Thymus (tissue), 11 donors: Measurements from ENCODE around the gene SCRN3. TPM values are rescaled to one million over a fixed set of nuclear protein-coding genes. Genes with fewer than 3 reads are reported as not detected.
"Not testable (repeated sequence)": the region's sequence is repeated elsewhere in the genome, so short reads cannot be mapped to it uniquely, and the experiment has no call there.

ENCODE experiments used
- DNase-seq, 9 donors: peaks; one replicate each; pipeline ENCODE4 v3.0.0-alpha.2; 2013; ENCODE audit warnings: low spot score in 9 of 9, low read depth in 6 of 9, missing footprints in 1 of 9
- H3K27ac ChIP-seq, 2 donors: one replicate each; pipeline ENCODE4 v1.5.1; 2013; ENCODE audit warnings: control low read depth in 1 of 2, low read depth in 1 of 2, low read length in 1 of 2, mild to moderate bottlenecking in 1 of 2, moderate library complexity in 1 of 2
- H3K27me3 ChIP-seq, 2 donors: one replicate each; pipeline ENCODE4 v1.5.1; 2013; ENCODE audit warnings: low read length in 1 of 2; ENCODE audit not compliant: control insufficient read depth in 2 of 2, insufficient read depth in 1 of 2
- H3K36me3 ChIP-seq, 2 donors: one replicate each; pipeline ENCODE4 v1.5.1; 2013; ENCODE audit warnings: low read length in 1 of 2, mild to moderate bottlenecking in 1 of 2, moderate library complexity in 1 of 2; ENCODE audit not compliant: control insufficient read depth in 2 of 2, insufficient read depth in 2 of 2
- H3K4me1 ChIP-seq, 2 donors: one replicate each; pipeline ENCODE4 v1.5.1; 2013; ENCODE audit warnings: low read length in 2 of 2; ENCODE audit not compliant: control insufficient read depth in 2 of 2, insufficient read depth in 2 of 2
- H3K4me3 ChIP-seq, 2 donors: one replicate each; pipeline ENCODE4 v1.5.1; 2013; ENCODE audit warnings: low read length in 2 of 2, control low read depth in 1 of 2, mild to moderate bottlenecking in 1 of 2
- H3K9me3 ChIP-seq, 2 donors: one replicate each; pipeline ENCODE4 v1.5.1; 2013; ENCODE audit warnings: low read length in 1 of 2, mild to moderate bottlenecking in 1 of 2; ENCODE audit not compliant: control insufficient read depth in 2 of 2, insufficient read depth in 1 of 2
- WGBS: extraction: QIAGEN DNeasy Blood & Tissue Kit; methylation state at CpG from one replicate; pipeline ENCODE4 v1.1.7; 2013; 5-methylcytosine and 5-hydroxymethylcytosine counted together
- polyA plus RNA-seq: library from polyadenylated mRNA; stranded (reverse); fragments of 200-250 nt; gene quantifications from one replicate; pipeline ENCODE4 v1.2.3, GENCODE V29; 2013
- total RNA-seq: library from RNA; stranded (reverse); fragments of 120-200 nt; gene quantifications from one replicate; pipeline ENCODE4 v1.2.4, GENCODE V29; 2013
- donor health status: healthy.

The SCRN3 gene
- total and polyA plus RNA-seq, 2 donors = 18.8 to 23.2 TPM

- H3K4me3 ChIP-seq = peak overlapping the region; percentile 65 to 80
- peaks cover 0 to 11% of the 10 kb centered on the region in 2 donors for H3K36me3 ChIP-seq
- peak overlapping the region; percentile 90 to 93 for H3K27ac ChIP-seq
- H3K4me1 ChIP-seq = peaks cover 4% of the 10 kb centered on the region in 2 donors
- H3K27me3 ChIP-seq = no peaks in the 10 kb centered on the region
- H3K9me3 ChIP-seq = no peaks in the 10 kb centered on the region
- peak in 4 of 9 donors; percentile 15 to 71 (median 24) for DNase-seq
- WGBS = 21% methylated on average over 27 of the region's 27 CpGs
Measured at GRCh38 chr2:174395969-174396630, 570 bp downstream of the SCRN3 start.

GRCh38 chr2:174397773-174398172 lies 2.2 kb downstream of the SCRN3 start:
- H3K4me1 ChIP-seq = peaks cover 4% of the 10 kb centered on the region in 2 donors
- no peak overlapping the region for H3K27ac ChIP-seq
- H3K27me3 ChIP-seq = no peaks in the 10 kb centered on the region
- DNase-seq = no peak
- H3K36me3 ChIP-seq = peaks cover 0 to 12% of the 10 kb centered on the region in 2 donors
- 97% methylated on average over 3 of the region's 3 CpGs for WGBS
- H3K4me3 ChIP-seq = no peak overlapping the region
- H3K9me3 ChIP-seq = no peaks in the 10 kb centered on the region

- Histone ChIP-seq H3K27me3 (no peaks in the 10 kb centered on the region), H3K27ac (no peak overlapping the region), H3K36me3 (peaks cover 0 to 12% of the 10 kb centered on the region in 2 donors), H3K4me1 (peaks cover 3 to 4% of the 10 kb centered on the region in 2 donors), H3K9me3 (no peaks in the 10 kb centered on the region), H3K4me3 (no peak overlapping the region)
- no peak for DNase-seq
- 96% methylated on average over 1 of the region's 1 CpG for WGBS
Measured at GRCh38 chr2:174399171-174399570, 3.6 kb downstream of the SCRN3 start.

- Histone ChIP-seq H3K36me3 (peaks cover 0 to 12% of the 10 kb centered on the region in 2 donors), H3K9me3 (no peaks in the 10 kb centered on the region), H3K4me1 (peaks cover 0 to 4% of the 10 kb centered on the region in 2 donors), H3K27me3 (no peaks in the 10 kb centered on the region), H3K27ac (no peak overlapping the region), H3K4me3 (no peak overlapping the region)
- no peak for DNase-seq
Measured at GRCh38 chr2:174400853-174401252, 5.3 kb downstream of the SCRN3 start.

GRCh38 chr2:174403628-174404027 lies 8.1 kb downstream of the SCRN3 start:
- Histone ChIP-seq H3K4me1 (no peaks in the 10 kb centered on the region), H3K27ac (no peak overlapping the region), H3K9me3 (no peaks in the 10 kb centered on the region), H3K27me3 (no peaks in the 10 kb centered on the region), H3K36me3 (peaks cover 0 to 12% of the 10 kb centered on the region in 2 donors), H3K4me3 (no peak overlapping the region)
- no peak for DNase-seq

GRCh38 chr2:174410039-174410438 lies 14.5 kb downstream of the SCRN3 start:
- not testable (repeated sequence) for H3K27me3 ChIP-seq, H3K4me1 ChIP-seq, H3K9me3 ChIP-seq, DNase-seq, H3K36me3 ChIP-seq
- 90% methylated on average over 21 of the region's 31 CpGs for WGBS
- H3K4me3 ChIP-seq = peak overlapping the region in 1 of 2 donors; percentile 46
- H3K27ac ChIP-seq = peak overlapping the region in 1 of 2 donors; percentile 80

- H3K27me3 ChIP-seq = no peaks in the 10 kb centered on the region
- H3K4me3 ChIP-seq = no peak overlapping the region
- DNase-seq = no peak
- peaks cover 0 to 7% of the 10 kb centered on the region in 2 donors for H3K4me1 ChIP-seq
- no peaks in the 10 kb centered on the region for H3K9me3 ChIP-seq
- peaks cover 0 to 7% of the 10 kb centered on the region in 2 donors for H3K36me3 ChIP-seq
- H3K27ac ChIP-seq = no peak overlapping the region
Measured at GRCh38 chr2:174412256-174412655, 16.7 kb downstream of the SCRN3 start.

- Histone ChIP-seq H3K27me3 (no peaks in the 10 kb centered on the region), H3K4me3 (no peak overlapping the region), H3K9me3 (no peaks in the 10 kb centered on the region), H3K4me1 (no peaks in the 10 kb centered on the region), H3K27ac (no peak overlapping the region), H3K36me3 (peaks cover 0 to 18% of the 10 kb centered on the region in 2 donors)
- WGBS = 99% methylated on average over 1 of the region's 1 CpG
- no peak for DNase-seq
Measured at GRCh38 chr2:174428214-174428613, 32.7 kb downstream of the SCRN3 start.

- H3K9me3 ChIP-seq = no peaks in the 10 kb centered on the region
- no peak overlapping the region for H3K27ac ChIP-seq
- no peaks in the 10 kb centered on the region for H3K27me3 ChIP-seq
- WGBS = 96% methylated on average over 2 of the region's 2 CpGs
- no peak for DNase-seq
- peaks cover 0 to 13% of the 10 kb centered on the region in 2 donors for H3K36me3 ChIP-seq
- no peak overlapping the region for H3K4me3 ChIP-seq
- H3K4me1 ChIP-seq = no peaks in the 10 kb centered on the region
Measured at GRCh38 chr2:174430066-174430465, 34.5 kb downstream of the SCRN3 start.
